ENCODE measurements around the gene PHETA2. TPM values are rescaled to one million over a fixed set of nuclear protein-coding genes. Genes with fewer than 3 reads are reported as not detected.

Gene PHETA2
- total and polyA plus RNA-seq, 2 of the 8 experiments (the other 6 are each of a cell fraction or from before 2014, with no cell fraction given) = 7.4 to 7.6 TPM

DNA sequence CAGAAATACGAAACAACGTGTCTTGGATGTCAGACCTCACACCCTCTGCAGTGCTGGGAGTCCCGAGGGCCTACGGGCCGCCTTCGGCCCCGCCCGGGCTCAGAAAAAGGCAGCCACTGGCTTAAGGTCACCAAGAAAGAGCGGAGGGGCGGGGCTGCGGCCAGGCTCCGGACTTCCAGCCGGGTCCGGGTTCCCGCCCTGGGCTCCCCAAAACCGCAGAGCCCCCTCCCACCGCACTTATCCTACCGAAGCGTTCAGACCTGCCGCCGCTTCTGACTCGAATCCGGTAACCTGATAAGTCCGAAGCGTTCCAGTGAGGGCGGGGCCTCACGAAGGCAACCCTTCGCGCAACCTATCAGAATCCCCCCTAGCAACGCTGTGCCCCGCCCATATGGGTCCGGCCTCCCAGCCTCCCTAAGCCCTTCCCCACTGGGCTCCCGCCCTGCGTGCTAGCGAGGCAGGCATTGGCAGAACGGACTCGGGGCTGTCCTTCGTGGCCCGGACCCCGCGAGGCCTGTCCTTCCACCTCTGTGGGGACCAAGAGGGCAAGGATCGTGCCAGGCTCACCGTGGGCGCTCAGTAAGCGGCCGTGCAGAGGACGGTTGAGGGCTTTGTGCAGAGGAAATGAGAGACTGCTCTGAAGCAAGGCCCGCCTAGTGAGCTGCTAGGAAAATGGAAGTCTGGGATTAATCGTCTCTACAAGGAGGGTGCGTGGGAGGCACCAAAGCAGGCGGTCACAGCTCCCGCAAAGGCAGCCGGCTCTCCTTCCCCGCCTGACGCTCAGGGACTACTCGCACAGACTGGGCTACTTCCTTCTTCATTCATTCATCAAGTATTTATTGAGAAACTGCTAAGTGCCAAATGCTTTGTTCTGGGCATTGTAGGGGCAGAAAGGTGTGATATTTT is 3.3 kb upstream of the PHETA2 start, which contains the start of gene NAGA (continued):
- TF ChIP-seq CBX8 (IDR thresholded peaks at IDR 0.05; ENCODE audit: borderline replicate concordance, low read depth, low read length) (no peak), HDAC2 (IDR thresholded peaks at IDR 0.05; ENCODE audit: borderline replicate concordance in 1 of 2, low read depth in 2 of 2, low read length in 2 of 2) (peak; percentile 21 to 39; a peak in 1 of 4 replicates), RFX5 (IDR thresholded peaks at IDR 0.05; ENCODE audit: borderline replicate concordance, low read depth, low read length) (no peak), CREB1 (IDR thresholded peaks at IDR 0.05) (no peak; the same call in 1 of the 2 replicates), TCF12 (IDR thresholded peaks at IDR 0.05; ENCODE audit: low read depth, low read length) (no peak), RAD21 (IDR thresholded peaks at IDR 0.05 in 1 of 2, conservative IDR thresholded peaks at IDR 0.05 in 1 of 2; ENCODE audit: low read depth in 2 of 2, low read length in 2 of 2) (no peak), SP2 (IDR thresholded peaks at IDR 0.05; ENCODE audit: low read length) (no peak), SRF (IDR thresholded peaks at IDR 0.05; ENCODE audit: low read depth, low read length) (no peak)
- TF ChIP-seq, protein P1, sequence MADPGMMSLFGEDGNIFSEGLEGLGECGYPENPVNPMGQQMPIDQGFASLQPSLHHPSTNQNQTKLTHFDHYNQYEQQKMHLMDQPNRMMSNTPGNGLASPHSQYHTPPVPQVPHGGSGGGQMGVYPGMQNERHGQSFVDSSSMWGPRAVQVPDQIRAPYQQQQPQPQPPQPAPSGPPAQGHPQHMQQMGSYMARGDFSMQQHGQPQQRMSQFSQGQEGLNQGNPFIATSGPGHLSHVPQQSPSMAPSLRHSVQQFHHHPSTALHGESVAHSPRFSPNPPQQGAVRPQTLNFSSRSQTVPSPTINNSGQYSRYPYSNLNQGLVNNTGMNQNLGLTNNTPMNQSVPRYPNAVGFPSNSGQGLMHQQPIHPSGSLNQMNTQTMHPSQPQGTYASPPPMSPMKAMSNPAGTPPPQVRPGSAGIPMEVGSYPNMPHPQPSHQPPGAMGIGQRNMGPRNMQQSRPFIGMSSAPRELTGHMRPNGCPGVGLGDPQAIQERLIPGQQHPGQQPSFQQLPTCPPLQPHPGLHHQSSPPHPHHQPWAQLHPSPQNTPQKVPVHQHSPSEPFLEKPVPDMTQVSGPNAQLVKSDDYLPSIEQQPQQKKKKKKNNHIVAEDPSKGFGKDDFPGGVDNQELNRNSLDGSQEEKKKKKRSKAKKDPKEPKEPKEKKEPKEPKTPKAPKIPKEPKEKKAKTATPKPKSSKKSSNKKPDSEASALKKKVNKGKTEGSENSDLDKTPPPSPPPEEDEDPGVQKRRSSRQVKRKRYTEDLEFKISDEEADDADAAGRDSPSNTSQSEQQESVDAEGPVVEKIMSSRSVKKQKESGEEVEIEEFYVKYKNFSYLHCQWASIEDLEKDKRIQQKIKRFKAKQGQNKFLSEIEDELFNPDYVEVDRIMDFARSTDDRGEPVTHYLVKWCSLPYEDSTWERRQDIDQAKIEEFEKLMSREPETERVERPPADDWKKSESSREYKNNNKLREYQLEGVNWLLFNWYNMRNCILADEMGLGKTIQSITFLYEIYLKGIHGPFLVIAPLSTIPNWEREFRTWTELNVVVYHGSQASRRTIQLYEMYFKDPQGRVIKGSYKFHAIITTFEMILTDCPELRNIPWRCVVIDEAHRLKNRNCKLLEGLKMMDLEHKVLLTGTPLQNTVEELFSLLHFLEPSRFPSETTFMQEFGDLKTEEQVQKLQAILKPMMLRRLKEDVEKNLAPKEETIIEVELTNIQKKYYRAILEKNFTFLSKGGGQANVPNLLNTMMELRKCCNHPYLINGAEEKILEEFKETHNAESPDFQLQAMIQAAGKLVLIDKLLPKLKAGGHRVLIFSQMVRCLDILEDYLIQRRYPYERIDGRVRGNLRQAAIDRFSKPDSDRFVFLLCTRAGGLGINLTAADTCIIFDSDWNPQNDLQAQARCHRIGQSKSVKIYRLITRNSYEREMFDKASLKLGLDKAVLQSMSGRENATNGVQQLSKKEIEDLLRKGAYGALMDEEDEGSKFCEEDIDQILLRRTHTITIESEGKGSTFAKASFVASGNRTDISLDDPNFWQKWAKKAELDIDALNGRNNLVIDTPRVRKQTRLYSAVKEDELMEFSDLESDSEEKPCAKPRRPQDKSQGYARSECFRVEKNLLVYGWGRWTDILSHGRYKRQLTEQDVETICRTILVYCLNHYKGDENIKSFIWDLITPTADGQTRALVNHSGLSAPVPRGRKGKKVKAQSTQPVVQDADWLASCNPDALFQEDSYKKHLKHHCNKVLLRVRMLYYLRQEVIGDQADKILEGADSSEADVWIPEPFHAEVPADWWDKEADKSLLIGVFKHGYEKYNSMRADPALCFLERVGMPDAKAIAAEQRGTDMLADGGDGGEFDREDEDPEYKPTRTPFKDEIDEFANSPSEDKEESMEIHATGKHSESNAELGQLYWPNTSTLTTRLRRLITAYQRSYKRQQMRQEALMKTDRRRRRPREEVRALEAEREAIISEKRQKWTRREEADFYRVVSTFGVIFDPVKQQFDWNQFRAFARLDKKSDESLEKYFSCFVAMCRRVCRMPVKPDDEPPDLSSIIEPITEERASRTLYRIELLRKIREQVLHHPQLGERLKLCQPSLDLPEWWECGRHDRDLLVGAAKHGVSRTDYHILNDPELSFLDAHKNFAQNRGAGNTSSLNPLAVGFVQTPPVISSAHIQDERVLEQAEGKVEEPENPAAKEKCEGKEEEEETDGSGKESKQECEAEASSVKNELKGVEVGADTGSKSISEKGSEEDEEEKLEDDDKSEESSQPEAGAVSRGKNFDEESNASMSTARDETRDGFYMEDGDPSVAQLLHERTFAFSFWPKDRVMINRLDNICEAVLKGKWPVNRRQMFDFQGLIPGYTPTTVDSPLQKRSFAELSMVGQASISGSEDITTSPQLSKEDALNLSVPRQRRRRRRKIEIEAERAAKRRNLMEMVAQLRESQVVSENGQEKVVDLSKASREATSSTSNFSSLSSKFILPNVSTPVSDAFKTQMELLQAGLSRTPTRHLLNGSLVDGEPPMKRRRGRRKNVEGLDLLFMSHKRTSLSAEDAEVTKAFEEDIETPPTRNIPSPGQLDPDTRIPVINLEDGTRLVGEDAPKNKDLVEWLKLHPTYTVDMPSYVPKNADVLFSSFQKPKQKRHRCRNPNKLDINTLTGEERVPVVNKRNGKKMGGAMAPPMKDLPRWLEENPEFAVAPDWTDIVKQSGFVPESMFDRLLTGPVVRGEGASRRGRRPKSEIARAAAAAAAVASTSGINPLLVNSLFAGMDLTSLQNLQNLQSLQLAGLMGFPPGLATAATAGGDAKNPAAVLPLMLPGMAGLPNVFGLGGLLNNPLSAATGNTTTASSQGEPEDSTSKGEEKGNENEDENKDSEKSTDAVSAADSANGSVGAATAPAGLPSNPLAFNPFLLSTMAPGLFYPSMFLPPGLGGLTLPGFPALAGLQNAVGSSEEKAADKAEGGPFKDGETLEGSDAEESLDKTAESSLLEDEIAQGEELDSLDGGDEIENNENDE (IDR thresholded peaks at IDR 0.05; ENCODE audit: insufficient replicate concordance, low read length) = no peak

Measured in H1 (cell line).